ENCODE measurements around the gene VPS33A.

- TF ChIP-seq EZH2phosphoT487 (IDR thresholded peaks at IDR 0.05; ENCODE audit: low read depth, severe bottlenecking, unreplicated experiment) (no peak), CTCF (IDR thresholded peaks at IDR 0.05; ENCODE audit: poor library complexity) (no peak)
These were observed 17.4 kb upstream of the VPS33A start for GRCh38 chr12:122283680-122284079.

Data from hepatocyte (in vitro differentiated cells).